Measurements from ENCODE around the gene FSIP1. TPM values are rescaled to one million over a fixed set of nuclear protein-coding genes. Genes with fewer than 3 reads are reported as not detected.

The FSIP1 gene
- total RNA-seq, 1 experiment from 2014 or later = 0.61 TPM

- CTCF ChIA-PET = no interaction called here
- DNase-seq (ENCODE audit: low spot score) (no peak), ATAC-seq (no peak)
- Mint-ChIP-seq H3K27me3 (ENCODE audit: low read depth) (no peaks in the 10 kb centered on the region), H3K4me3 (no peak overlapping the region), H3K36me3 (no peaks in the 10 kb centered on the region), H3K27ac (no peak overlapping the region), H3K9me3 (no peaks in the 10 kb centered on the region), H3K4me1 (peaks cover 44% of the 10 kb centered on the region)
- POLR2A ChIA-PET = interaction anchor here (0.7 kb wide), 1 partner anchor 994 kb away, joined by 4 read pairs; no protein-coding TSS in a partner anchor
- TF ChIP-seq CREM (CRISPR knock-in tag; IDR thresholded peaks at IDR 0.05) = no peak
- TF ChIP-seq USF2 (CRISPR knock-in tag; IDR thresholded peaks at IDR 0.05) = no peak
- no peak for TF ChIP-seq ATF2 (CRISPR knock-in tag; IDR thresholded peaks at IDR 0.05; ENCODE audit: borderline replicate concordance, low read depth)
- no peak for TF ChIP-seq SMAD4 (CRISPR knock-in tag; IDR thresholded peaks at IDR 0.05)
- TF ChIP-seq SMAD3 (CRISPR knock-in tag; IDR thresholded peaks at IDR 0.05; ENCODE audit: borderline replicate concordance) = no peak
- no peak for TF ChIP-seq ZNF317 (CRISPR knock-in tag; IDR thresholded peaks at IDR 0.05; ENCODE audit: borderline replicate concordance, low read depth)
- TF ChIP-seq E2F4 (CRISPR knock-in tag; IDR thresholded peaks at IDR 0.05; ENCODE audit: borderline replicate concordance, low read depth) = no peak
- TF ChIP-seq MYBL2 (CRISPR knock-in tag; IDR thresholded peaks at IDR 0.05) = no peak
- no peak for TF ChIP-seq ETV6 (CRISPR knock-in tag; IDR thresholded peaks at IDR 0.05)
- TF ChIP-seq NFE2L1 (CRISPR knock-in tag; IDR thresholded peaks at IDR 0.05) = no peak
- TF ChIP-seq FOXP1 (CRISPR knock-in tag; IDR thresholded peaks at IDR 0.05; ENCODE audit: borderline replicate concordance) = no peak
- TF ChIP-seq ATF3 (CRISPR knock-in tag; conservative IDR thresholded peaks at IDR 0.05) = no peak
- TF ChIP-seq ZNF416 (CRISPR knock-in tag; IDR thresholded peaks at IDR 0.05) = no peak
- TF ChIP-seq ZNF671 (CRISPR knock-in tag; IDR thresholded peaks at IDR 0.05) = no peak
- no peak for TF ChIP-seq PRRX2 (CRISPR knock-in tag; IDR thresholded peaks at IDR 0.05)
Observed at GRCh38 chr15:39792844-39793335, 10.2 kb upstream of the FSIP1 start.

- Mint-ChIP-seq H3K4me3 (no peak overlapping the region), H3K9me3 (no peaks in the 10 kb centered on the region), H3K27ac (no peak overlapping the region), H3K36me3 (no peaks in the 10 kb centered on the region), H3K4me1 (peaks cover 45% of the 10 kb centered on the region), H3K27me3 (ENCODE audit: low read depth) (no peaks in the 10 kb centered on the region)
- no peak for DNase-seq (ENCODE audit: low spot score)
- ChIA-PET CTCF (no interaction called here), POLR2A (interaction anchor here (0.7 kb wide), 2 partner anchors 123 to 995 kb away, joined by 4 read pairs; no protein-coding TSS in a partner anchor)
- ATAC-seq = no peak
- no peak for TF ChIP-seq ZSCAN18 (CRISPR knock-in tag; IDR thresholded peaks at IDR 0.05)
- no peak for TF ChIP-seq ZNF232 (CRISPR knock-in tag; IDR thresholded peaks at IDR 0.05)
Observed at GRCh38 chr15:39792025-39792843, 9.6 kb upstream of the FSIP1 start.
